ENCODE results near the gene SHQ1.
A peak's percentile ranks its signal among the peaks of the same experiment; 100 is the strongest.

The SHQ1 gene

GRCh38 chr3:72727172-72727571, 121.1 kb downstream of the SHQ1 start (continued):
- TF ChIP-seq, protein P1, sequence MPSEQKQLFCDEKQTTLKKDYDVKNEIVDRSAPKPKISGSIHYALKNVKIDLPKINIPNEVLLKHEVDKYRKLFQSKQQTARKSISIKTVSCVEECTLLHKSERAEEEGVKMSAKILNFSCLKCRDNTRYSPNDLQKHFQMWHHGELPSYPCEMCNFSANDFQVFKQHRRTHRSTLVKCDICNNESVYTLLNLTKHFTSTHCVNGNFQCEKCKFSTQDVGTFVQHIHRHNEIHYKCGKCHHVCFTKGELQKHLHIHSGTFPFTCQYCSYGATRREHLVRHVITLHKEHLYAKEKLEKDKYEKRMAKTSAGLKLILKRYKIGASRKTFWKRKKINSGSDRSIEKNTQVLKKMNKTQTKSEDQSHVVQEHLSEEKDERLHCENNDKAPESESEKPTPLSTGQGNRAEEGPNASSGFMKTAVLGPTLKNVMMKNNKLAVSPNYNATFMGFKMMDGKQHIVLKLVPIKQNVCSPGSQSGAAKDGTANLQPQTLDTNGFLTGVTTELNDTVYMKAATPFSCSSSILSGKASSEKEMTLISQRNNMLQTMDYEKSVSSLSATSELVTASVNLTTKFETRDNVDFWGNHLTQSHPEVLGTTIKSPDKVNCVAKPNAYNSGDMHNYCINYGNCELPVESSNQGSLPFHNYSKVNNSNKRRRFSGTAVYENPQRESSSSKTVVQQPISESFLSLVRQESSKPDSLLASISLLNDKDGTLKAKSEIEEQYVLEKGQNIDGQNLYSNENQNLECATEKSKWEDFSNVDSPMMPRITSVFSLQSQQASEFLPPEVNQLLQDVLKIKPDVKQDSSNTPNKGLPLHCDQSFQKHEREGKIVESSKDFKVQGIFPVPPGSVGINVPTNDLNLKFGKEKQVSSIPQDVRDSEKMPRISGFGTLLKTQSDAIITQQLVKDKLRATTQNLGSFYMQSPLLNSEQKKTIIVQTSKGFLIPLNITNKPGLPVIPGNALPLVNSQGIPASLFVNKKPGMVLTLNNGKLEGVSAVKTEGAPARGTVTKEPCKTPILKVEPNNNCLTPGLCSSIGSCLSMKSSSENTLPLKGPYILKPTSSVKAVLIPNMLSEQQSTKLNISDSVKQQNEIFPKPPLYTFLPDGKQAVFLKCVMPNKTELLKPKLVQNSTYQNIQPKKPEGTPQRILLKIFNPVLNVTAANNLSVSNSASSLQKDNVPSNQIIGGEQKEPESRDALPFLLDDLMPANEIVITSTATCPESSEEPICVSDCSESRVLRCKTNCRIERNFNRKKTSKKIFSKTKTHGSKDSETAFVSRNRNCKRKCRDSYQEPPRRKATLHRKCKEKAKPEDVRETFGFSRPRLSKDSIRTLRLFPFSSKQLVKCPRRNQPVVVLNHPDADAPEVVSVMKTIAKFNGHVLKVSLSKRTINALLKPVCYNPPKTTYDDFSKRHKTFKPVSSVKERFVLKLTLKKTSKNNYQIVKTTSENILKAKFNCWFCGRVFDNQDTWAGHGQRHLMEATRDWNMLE (tag by site-specific recombination; conservative IDR thresholded peaks at IDR 0.05; ENCODE audit: low read depth) = no peak
- TF ChIP-seq, protein P2, sequence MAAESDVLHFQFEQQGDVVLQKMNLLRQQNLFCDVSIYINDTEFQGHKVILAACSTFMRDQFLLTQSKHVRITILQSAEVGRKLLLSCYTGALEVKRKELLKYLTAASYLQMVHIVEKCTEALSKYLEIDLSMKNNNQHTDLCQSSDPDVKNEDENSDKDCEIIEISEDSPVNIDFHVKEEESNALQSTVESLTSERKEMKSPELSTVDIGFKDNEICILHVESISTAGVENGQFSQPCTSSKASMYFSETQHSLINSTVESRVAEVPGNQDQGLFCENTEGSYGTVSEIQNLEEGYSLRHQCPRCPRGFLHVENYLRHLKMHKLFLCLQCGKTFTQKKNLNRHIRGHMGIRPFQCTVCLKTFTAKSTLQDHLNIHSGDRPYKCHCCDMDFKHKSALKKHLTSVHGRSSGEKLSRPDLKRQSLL (tag by site-specific recombination; IDR thresholded peaks at IDR 0.05) = no peak
- no peak for TF ChIP-seq ELK4 (IDR thresholded peaks at IDR 0.05; ENCODE audit: borderline replicate concordance, low read depth, low read length)
- no peak for TF ChIP-seq GLI2 (tag by site-specific recombination; IDR thresholded peaks at IDR 0.05; ENCODE audit: borderline replicate concordance, low read depth)
- no peak for TF ChIP-seq ZSCAN30 (tag by site-specific recombination; IDR thresholded peaks at IDR 0.05)
- TF ChIP-seq ZNF26 (tag by site-specific recombination; IDR thresholded peaks at IDR 0.05) = no peak
- no peak for TF ChIP-seq ZBTB1 (tag by site-specific recombination; IDR thresholded peaks at IDR 0.05)
- no peak for TF ChIP-seq ZNF211 (tag by site-specific recombination; IDR thresholded peaks at IDR 0.05; ENCODE audit: low read depth)
- no peak for TF ChIP-seq ZNF140 (tag by site-specific recombination; IDR thresholded peaks at IDR 0.05)
- no peak for TF ChIP-seq ZNF37A (tag by site-specific recombination; IDR thresholded peaks at IDR 0.05)

GRCh38 chr3:72725229-72725628, 123.0 kb downstream of the SHQ1 start:
- Histone ChIP-seq H3K4me3 (ENCODE audit: low read depth, low read length) (no peak overlapping the region), H3K27ac (ENCODE audit: extremely low read depth, low read depth, low read length) (no peak overlapping the region), H3K4me1 (ENCODE audit: control insufficient read depth, insufficient read depth, low read length) (peaks cover 4% of the 10 kb centered on the region; the same call in 1 of the 2 replicates), H3K9me3 (ENCODE audit: control insufficient read depth, insufficient read depth, low read depth, low read length) (no peaks in the 10 kb centered on the region), H3K36me3 (ENCODE audit: control insufficient read depth in 2 of 2, insufficient read depth in 1 of 2, low read length in 2 of 2) (no peaks in the 10 kb centered on the region)
- POLR2A ChIA-PET = no interaction called here
- CTCF ChIA-PET = no interaction called here
- TF ChIP-seq, protein P3, sequence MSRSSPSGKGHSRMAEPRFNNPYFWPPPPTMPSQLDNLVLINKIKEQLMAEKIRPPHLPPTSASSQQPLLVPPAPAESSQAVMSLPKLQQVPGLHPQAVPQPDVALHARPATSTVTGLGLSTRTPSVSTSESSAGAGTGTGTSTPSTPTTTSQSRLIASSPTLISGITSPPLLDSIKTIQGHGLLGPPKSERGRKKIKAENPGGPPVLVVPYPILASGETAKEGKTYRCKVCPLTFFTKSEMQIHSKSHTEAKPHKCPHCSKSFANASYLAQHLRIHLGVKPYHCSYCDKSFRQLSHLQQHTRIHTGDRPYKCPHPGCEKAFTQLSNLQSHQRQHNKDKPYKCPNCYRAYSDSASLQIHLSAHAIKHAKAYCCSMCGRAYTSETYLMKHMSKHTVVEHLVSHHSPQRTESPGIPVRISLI (tag by site-specific recombination; IDR thresholded peaks at IDR 0.05) = no peak
- peak; percentile 57 for TF ChIP-seq ZNF623 (tag by site-specific recombination; IDR thresholded peaks at IDR 0.05)

DNA sequence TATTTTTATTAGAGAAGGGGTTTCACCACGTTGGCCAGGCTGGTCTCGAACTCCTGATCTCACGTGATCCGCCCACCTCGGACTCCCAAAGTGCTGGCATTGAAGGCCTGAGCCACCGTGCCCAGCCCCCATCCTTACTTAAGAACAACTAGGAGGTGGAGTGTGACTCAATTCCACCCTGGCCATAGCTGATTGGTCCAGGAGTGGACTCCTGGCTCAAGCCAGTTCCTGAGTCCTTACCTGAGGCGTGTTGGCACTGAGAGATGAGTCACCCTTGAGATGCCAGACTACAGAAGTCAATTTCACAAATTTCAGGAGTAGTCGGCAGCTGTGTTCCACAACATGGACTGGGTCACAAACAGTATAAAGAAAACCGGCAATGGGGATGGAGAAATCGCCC, 124.2 kb downstream of the SHQ1 start:
- H3K4me1 ChIP-seq (ENCODE audit: control insufficient read depth, insufficient read depth, low read length) = peaks cover 4% of the 10 kb centered on the region; the same call in 1 of the 2 replicates
- no peaks in the 10 kb centered on the region for H3K36me3 ChIP-seq (ENCODE audit: control insufficient read depth in 2 of 2, insufficient read depth in 1 of 2, low read length in 2 of 2)
- no peak overlapping the region for H3K27ac ChIP-seq (ENCODE audit: extremely low read depth, low read depth, low read length)
- H3K9me3 ChIP-seq (ENCODE audit: control insufficient read depth, insufficient read depth, low read depth, low read length) = no peaks in the 10 kb centered on the region
- H3K4me3 ChIP-seq (ENCODE audit: low read depth, low read length) = no peak overlapping the region
- POLR2A ChIA-PET = no interaction called here
- CTCF ChIA-PET = interaction anchor here (0.7 kb wide), 1 partner anchor 58 kb away, joined by 3 read pairs; no protein-coding TSS in a partner anchor
- TF ChIP-seq ZSCAN23 (tag by site-specific recombination; IDR thresholded peaks at IDR 0.05) (no peak), ZNF2 (tag by site-specific recombination; IDR thresholded peaks at IDR 0.05) (no peak), ZNF785 (tag by site-specific recombination; IDR thresholded peaks at IDR 0.05) (no peak), GLI4 (tag by site-specific recombination; IDR thresholded peaks at IDR 0.05) (no peak), ZNF629 (tag by site-specific recombination; IDR thresholded peaks at IDR 0.05) (no peak), ZNF639 (tag by site-specific recombination; IDR thresholded peaks at IDR 0.05) (no peak), MZF1 (tag by site-specific recombination; IDR thresholded peaks at IDR 0.05; ENCODE audit: borderline replicate concordance) (no peak), ZNF623 (tag by site-specific recombination; IDR thresholded peaks at IDR 0.05) (no peak), ZFP69B (tag by site-specific recombination; IDR thresholded peaks at IDR 0.05) (no peak)
- TF ChIP-seq, protein P4, sequence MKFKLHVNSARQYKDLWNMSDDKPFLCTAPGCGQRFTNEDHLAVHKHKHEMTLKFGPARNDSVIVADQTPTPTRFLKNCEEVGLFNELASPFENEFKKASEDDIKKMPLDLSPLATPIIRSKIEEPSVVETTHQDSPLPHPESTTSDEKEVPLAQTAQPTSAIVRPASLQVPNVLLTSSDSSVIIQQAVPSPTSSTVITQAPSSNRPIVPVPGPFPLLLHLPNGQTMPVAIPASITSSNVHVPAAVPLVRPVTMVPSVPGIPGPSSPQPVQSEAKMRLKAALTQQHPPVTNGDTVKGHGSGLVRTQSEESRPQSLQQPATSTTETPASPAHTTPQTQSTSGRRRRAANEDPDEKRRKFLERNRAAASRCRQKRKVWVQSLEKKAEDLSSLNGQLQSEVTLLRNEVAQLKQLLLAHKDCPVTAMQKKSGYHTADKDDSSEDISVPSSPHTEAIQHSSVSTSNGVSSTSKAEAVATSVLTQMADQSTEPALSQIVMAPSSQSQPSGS (tag by site-specific recombination; IDR thresholded peaks at IDR 0.05; ENCODE audit: low read depth) = no peak

Measured in HEK293 (cell line).